Measurements from ENCODE around the gene SLC25A38. TPM values are rescaled to one million over a fixed set of nuclear protein-coding genes. Genes with fewer than 3 reads are reported as not detected.
"Not testable (repeated sequence)": the region's sequence is repeated elsewhere in the genome, so short reads cannot be mapped to it uniquely, and the experiment has no call there.

SLC25A38 gene
- total RNA-seq, 4 donors from 2014 or later = 14.8 to 19.6 (median 15.7) TPM

DNA sequence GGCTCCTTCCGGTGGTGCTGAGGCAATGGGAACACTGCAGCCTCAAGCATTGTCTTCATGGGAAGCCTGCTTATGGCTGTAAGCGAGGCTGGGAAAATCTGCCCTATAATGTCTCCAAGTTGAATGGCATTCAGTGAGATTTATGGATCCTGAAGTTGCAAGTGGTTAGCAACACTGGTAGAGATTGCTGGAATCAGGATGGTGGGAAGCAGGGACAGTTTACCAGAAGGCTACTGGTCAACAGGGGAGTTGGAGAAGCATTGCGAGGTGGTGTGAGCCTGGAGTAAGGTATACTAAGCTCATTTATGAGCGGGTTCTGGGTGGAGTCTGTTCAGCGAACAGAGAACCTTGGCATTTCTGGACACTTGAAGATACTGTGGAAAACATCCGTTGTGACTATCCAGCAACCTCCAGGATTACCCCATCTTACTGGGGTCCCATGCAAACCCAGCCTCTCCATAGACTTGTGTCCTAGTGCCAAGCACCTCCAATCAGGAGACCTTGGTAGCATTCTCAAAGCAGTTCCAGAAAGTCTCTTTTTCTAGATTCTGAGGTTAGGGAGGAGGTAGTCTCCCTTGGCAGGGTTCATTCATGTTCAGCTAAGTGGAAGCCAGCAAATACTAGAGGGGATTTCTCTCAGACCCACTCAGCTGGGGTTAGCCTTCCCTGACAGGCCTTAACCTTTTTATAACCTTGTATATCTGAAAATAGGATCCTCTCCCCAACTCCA lies 30.7 kb downstream of the SLC25A38 start:
- H3K36me3 ChIP-seq = peaks cover 49% of the 10 kb centered on the region
- TF ChIP-seq POLR2AphosphoS5 (IDR thresholded peaks at IDR 0.05) (no peak), EP300 (IDR thresholded peaks at IDR 0.05) (no peak), POLR2A (IDR thresholded peaks at IDR 0.05) (no peak)
- TF ChIP-seq, protein P1, sequence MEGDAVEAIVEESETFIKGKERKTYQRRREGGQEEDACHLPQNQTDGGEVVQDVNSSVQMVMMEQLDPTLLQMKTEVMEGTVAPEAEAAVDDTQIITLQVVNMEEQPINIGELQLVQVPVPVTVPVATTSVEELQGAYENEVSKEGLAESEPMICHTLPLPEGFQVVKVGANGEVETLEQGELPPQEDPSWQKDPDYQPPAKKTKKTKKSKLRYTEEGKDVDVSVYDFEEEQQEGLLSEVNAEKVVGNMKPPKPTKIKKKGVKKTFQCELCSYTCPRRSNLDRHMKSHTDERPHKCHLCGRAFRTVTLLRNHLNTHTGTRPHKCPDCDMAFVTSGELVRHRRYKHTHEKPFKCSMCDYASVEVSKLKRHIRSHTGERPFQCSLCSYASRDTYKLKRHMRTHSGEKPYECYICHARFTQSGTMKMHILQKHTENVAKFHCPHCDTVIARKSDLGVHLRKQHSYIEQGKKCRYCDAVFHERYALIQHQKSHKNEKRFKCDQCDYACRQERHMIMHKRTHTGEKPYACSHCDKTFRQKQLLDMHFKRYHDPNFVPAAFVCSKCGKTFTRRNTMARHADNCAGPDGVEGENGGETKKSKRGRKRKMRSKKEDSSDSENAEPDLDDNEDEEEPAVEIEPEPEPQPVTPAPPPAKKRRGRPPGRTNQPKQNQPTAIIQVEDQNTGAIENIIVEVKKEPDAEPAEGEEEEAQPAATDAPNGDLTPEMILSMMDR (IDR thresholded peaks at IDR 0.05) = no peak
- H3K4me3 ChIP-seq = no peak overlapping the region
- H3K4me1 ChIP-seq = peaks cover 22% of the 10 kb centered on the region
- no peaks in the 10 kb centered on the region for H3K9me3 ChIP-seq
- H3K27ac ChIP-seq = no peak overlapping the region
- DNase-seq (ENCODE audit: low spot score in 2 of 2) = no peak
- WGBS = 70% methylated on average over 5 of the region's 6 CpGs
- H3K27me3 ChIP-seq = no peaks in the 10 kb centered on the region

DNA sequence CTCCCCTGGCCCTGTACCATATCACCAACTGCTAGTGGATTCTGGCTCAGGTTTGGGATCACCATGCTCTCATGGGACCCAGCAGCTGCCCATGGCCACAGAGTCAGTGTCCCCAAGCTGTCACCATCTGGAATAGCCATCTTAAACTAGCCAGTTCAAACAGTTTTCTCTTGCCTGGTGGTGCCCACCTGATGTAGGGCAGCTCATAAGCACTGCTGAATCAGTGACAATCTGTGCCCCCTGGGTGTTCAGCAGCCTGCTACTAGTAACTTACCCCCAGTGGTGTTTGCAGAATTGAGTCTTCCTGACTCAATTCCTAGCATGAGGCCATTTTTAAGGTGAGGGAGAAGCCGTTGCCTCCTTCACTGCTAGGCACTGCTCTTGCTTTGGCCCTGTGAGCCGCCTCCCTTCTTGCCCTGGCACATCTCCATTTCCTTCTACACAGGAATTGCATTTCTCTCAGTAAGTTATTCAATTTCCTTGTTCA lies 31.3 kb downstream of the SLC25A38 start:
- Histone ChIP-seq H3K27ac (no peak overlapping the region), H3K36me3 (peaks cover 46% of the 10 kb centered on the region), H3K27me3 (no peaks in the 10 kb centered on the region), H3K4me3 (no peak overlapping the region), H3K4me1 (peaks cover 18% of the 10 kb centered on the region), H3K9me3 (no peaks in the 10 kb centered on the region)
- TF ChIP-seq EP300 (IDR thresholded peaks at IDR 0.05) (no peak), POLR2AphosphoS5 (IDR thresholded peaks at IDR 0.05) (no peak)
- TF ChIP-seq, protein P1 (IDR thresholded peaks at IDR 0.05) = no peak
- 61% methylated on average over 2 of the region's 2 CpGs for WGBS
- no peak for DNase-seq (ENCODE audit: low spot score in 2 of 2)

DNA sequence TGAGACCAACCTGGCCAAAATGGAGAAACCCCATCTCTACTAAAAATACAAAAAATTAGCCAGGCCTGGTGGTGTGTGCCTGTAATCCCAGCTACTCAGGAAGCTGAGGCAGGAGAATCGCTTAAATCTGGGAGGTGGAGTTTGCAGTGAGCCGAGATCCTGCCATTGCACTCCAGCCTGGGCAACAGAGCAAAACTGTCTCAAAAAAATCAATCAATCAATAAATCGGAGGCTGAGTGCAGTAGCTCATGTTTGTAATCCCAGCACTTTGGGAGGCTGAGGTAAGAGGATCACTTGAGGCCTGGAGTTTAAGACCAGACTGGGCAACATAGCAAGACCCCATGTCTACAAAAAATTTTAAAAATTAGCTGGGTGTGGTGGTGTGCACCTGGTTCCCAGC lies 32.1 kb downstream of the SLC25A38 start:
- WGBS = 94% methylated on average over 3 of the region's 3 CpGs
- Histone ChIP-seq H3K36me3 (peaks cover 37% of the 10 kb centered on the region), H3K4me1 (peaks cover 11% of the 10 kb centered on the region)
- not testable (repeated sequence) for H3K9me3 ChIP-seq; H3K4me3 ChIP-seq; H3K27me3 ChIP-seq; DNase-seq (ENCODE audit: low spot score in 2 of 2); H3K27ac ChIP-seq

DNA sequence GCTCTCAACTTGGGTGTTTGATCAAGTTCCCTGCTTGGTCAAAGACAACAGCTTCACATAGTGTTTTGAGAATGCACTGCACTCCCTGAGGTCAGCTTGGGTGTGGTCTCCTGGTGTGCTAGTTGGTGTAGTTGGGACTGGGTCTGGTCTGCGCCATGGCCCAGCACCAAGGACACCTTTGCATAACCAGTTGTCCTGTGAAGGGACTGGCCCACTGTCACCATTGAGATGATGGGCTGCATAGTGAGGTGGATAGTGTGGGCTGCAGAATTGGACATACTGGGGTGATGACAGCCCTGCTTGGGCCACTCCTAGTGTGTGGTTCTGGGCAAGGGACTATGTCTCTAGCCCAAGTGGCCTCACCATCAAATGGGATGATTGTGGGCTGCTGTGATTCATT lies 32.8 kb downstream of the SLC25A38 start:
- Histone ChIP-seq H3K4me1 (peaks cover 8% of the 10 kb centered on the region), H3K9me3 (no peaks in the 10 kb centered on the region), H3K36me3 (peaks cover 30% of the 10 kb centered on the region), H3K4me3 (no peak overlapping the region), H3K27ac (no peak overlapping the region), H3K27me3 (no peaks in the 10 kb centered on the region)
- TF ChIP-seq EP300 (IDR thresholded peaks at IDR 0.05) (no peak), POLR2AphosphoS5 (IDR thresholded peaks at IDR 0.05) (no peak)
- TF ChIP-seq, protein P1 (IDR thresholded peaks at IDR 0.05) = no peak
- DNase-seq (ENCODE audit: low spot score in 2 of 2) = no peak
- WGBS = no CpG with 5 or more reads among the region's 1 CpG

DNA sequence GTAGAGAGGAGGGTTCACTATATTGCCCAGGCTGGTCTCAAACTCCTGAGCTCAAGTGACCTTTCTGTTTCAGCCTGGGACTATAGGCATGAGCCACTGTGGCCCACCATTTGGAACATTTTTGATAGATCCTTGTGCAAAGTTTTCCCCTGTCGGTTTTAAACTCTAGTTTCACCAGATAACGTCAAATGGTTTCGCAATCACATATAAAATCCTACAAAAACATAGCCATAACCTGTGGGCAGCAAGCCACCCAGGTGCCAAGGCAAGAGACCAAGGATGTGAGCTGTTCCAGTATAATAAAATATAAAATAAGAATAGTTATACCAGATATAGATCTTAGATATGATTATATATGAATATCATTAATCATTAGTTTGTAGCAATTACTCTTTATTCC lies 33.8 kb downstream of the SLC25A38 start:
- H3K4me3 ChIP-seq; H3K9me3 ChIP-seq; H3K27ac ChIP-seq; DNase-seq (ENCODE audit: low spot score in 2 of 2); H3K27me3 ChIP-seq; H3K4me1 ChIP-seq: not testable (repeated sequence)
- H3K36me3 ChIP-seq = peaks cover 20% of the 10 kb centered on the region
- 49% methylated on average over 3 of the region's 3 CpGs for WGBS

DNA sequence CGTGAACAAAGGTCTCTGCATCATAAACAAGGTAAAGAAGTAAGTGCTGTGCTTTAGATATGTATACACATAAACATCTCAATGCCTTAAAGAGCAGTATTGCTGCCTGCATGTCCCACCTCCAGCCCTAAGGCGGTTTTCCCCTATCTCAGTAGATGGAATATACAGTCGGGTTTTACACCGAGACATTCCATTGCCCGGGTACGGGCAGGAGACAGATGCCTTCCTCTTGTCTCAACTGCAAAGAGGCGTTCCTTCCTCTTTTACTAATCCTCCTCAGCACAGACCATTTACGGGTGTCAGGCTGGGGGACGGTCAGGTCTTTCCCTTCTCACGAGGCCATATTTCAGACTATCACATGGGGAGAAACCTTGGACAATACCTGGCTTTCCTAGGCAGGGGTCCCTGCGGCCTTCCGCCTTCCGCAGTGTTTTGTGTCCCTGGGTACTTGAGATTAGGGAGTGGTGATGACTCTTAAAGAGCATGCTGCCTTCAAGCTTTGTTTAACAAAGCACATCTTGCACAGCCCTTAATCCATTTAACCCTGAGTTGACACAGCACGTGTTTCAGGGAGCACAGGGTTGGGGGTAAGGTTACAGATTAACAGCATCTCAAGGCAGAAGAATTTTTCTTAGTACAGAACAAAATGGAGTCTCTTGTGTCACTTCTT lies 35.5 kb downstream of the SLC25A38 start:
- H3K4me1 ChIP-seq; H3K9me3 ChIP-seq; H3K27ac ChIP-seq; DNase-seq (ENCODE audit: low spot score in 2 of 2); H3K36me3 ChIP-seq; H3K4me3 ChIP-seq; H3K27me3 ChIP-seq: not testable (repeated sequence)
- 64% methylated on average over 9 of the region's 14 CpGs for WGBS

All from suprapubic skin (tissue), 4 donors.